OCI-LY7 (cell line): ENCODE data around the gene LRRC4B.

Source experiments
- EZH2phosphoT487 ChIP-seq: fragments of 200-600 bp; sonication (generic); IDR thresholded peaks from 2 replicates; pipeline ENCODE4 v1.6.1; 2018; ENCODE audit warnings: low read depth, borderline replicate concordance, mild to moderate bottlenecking, mixed run types, antibody characterized with exemption, low read length, moderate library complexity, mixed read lengths
- TF ChIP-seq, protein P1 (sequence below): fragments of 200-600 bp; sonication (generic); conservative IDR thresholded peaks from 2 replicates; pipeline ENCODE4 v1.5.1; 2014; ENCODE audit warnings: mild to moderate bottlenecking, antibody characterized with exemption, low read length, moderate library complexity, mixed read lengths

DNA sequence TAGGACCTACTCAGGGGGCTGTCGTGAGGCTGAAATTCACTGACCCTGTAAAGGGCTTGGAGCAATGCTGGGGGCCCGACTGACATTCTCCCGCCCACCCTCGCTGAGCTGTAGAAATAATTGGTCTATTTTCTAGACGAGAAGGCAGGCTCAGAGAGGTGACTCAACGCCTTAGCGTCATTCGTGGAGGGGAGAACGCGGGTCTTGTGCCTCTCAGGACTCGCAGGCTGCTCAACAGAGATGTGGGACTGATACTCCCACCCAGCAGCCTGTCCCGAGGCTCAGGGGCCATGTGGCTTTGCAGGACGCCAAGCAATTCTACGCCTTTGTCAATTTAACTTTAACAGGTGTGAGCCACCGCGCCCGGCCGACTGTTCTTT lies 30.9 kb downstream of the LRRC4B start:
- TF ChIP-seq, protein P1, sequence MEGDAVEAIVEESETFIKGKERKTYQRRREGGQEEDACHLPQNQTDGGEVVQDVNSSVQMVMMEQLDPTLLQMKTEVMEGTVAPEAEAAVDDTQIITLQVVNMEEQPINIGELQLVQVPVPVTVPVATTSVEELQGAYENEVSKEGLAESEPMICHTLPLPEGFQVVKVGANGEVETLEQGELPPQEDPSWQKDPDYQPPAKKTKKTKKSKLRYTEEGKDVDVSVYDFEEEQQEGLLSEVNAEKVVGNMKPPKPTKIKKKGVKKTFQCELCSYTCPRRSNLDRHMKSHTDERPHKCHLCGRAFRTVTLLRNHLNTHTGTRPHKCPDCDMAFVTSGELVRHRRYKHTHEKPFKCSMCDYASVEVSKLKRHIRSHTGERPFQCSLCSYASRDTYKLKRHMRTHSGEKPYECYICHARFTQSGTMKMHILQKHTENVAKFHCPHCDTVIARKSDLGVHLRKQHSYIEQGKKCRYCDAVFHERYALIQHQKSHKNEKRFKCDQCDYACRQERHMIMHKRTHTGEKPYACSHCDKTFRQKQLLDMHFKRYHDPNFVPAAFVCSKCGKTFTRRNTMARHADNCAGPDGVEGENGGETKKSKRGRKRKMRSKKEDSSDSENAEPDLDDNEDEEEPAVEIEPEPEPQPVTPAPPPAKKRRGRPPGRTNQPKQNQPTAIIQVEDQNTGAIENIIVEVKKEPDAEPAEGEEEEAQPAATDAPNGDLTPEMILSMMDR: no peak
- TF ChIP-seq EZH2phosphoT487: no peak
